Upper lobe of left lung (tissue), 6 donors: ENCODE results near the gene SSPN. TPM values are rescaled to one million over a fixed set of nuclear protein-coding genes. Genes with fewer than 3 reads are reported as not detected.

Experiments used
- ATAC-seq, 2 donors: fragments of 200-7000 bp; cut with Tn5 transposase; one replicate each; pipeline ENCODE4 v1.9.1; 2022; ENCODE audit warnings: mild to moderate bottlenecking in 2 of 2, moderate library complexity in 2 of 2; ENCODE audit not compliant: low FRiP score in 2 of 2
- DNase-seq, 2 donors: peaks; one replicate each; pipeline ENCODE4 v3.0.0-alpha.2; 2019 to 2020
- H3K27ac ChIP-seq, 4 donors: fragments of 200-600 bp; sonication (generic); one replicate each; pipeline ENCODE4 v1.5.1; 2016 to 2019
- H3K27me3 ChIP-seq, 4 donors: fragments of 200-600 bp; sonication (generic); one replicate each; pipeline ENCODE4 v1.5.1; 2017 to 2019
- H3K36me3 ChIP-seq, 4 donors: fragments of 200-600 bp; sonication (generic); one replicate each; pipeline ENCODE4 v1.5.1; 2016 to 2019
- H3K4me1 ChIP-seq, 4 donors: fragments of 200-600 bp; sonication (generic); one replicate each; pipeline ENCODE4 v1.5.1; 2018 to 2019
- H3K4me3 ChIP-seq, 4 donors: fragments of 200-600 bp; sonication (generic); one replicate each; pipeline ENCODE4 v1.5.1; 2017 to 2019; ENCODE audit warnings: mild to moderate bottlenecking in 2 of 4, moderate library complexity in 1 of 4
- H3K9me3 ChIP-seq, 4 donors: fragments of 200-600 bp; sonication (generic); one replicate each; pipeline ENCODE4 v1.5.1; 2018 to 2019
- EP300 ChIP-seq, 4 donors: sonication (generic); formaldehyde crosslinking; IDR thresholded peaks; one replicate each; pipeline ENCODE4 v1.5.1; 2017; ENCODE audit warnings: antibody characterized with exemption in 4 of 4, control low read depth in 2 of 4
- POLR2A ChIP-seq, 4 donors: fragments of 450-650 bp; IDR thresholded peaks; one replicate each; pipeline ENCODE4 v1.5.1; 2016 to 2017; ENCODE audit warnings: antibody characterized with exemption in 4 of 4, mild to moderate bottlenecking in 2 of 4
- POLR2AphosphoS5 ChIP-seq, 2 donors: sonication (generic); formaldehyde crosslinking; IDR thresholded peaks; one replicate each; pipeline ENCODE4 v1.5.1; 2017; ENCODE audit warnings: antibody characterized with exemption in 2 of 2
- WGBS, 2 donors: methylation state at CpG; one replicate each; pipeline ENCODE4 v1.1.5; 2017 to 2018; 5-methylcytosine and 5-hydroxymethylcytosine counted together
- total RNA-seq, 6 donors: library from RNA; depleted of rRNA in 4 of 6; stranded (reverse); fragments of >200 nt in 4 of 6; gene quantifications; one replicate each; pipeline versions ENCODE4 v1.1.0 to v1.2.1, GENCODE V29; 2016 to 2021
- TF ChIP-seq, protein P1 (sequence below), 6 experiments: fragments of 450-650 bp in 4 of 6; fragments of 200-600 bp in 2 of 6; sonication (generic) in 2 of 6; IDR thresholded peaks; one replicate each; pipeline ENCODE4 v1.5.1; 2016 to 2019; ENCODE audit warnings: antibody characterized with exemption in 6 of 6
- donor health status: DM: no; HTN: no; CAD: no; lungs with moderate emphysema.
- donor health status: DM: no; HTN: yes; CAD: no; lungs with severe emphysema.

Gene SSPN
- total RNA-seq, 6 donors from 2014 or later = 1.0 to 38.8 (median 10.0) TPM

- H3K4me1 ChIP-seq = no peaks in the 10 kb centered on the region
- no peaks in the 10 kb centered on the region for H3K27me3 ChIP-seq
- TF ChIP-seq POLR2A (IDR thresholded peaks at IDR 0.05) (no peak), EP300 (IDR thresholded peaks at IDR 0.05) (no peak), POLR2AphosphoS5 (IDR thresholded peaks at IDR 0.05) (no peak)
- TF ChIP-seq, protein P1, sequence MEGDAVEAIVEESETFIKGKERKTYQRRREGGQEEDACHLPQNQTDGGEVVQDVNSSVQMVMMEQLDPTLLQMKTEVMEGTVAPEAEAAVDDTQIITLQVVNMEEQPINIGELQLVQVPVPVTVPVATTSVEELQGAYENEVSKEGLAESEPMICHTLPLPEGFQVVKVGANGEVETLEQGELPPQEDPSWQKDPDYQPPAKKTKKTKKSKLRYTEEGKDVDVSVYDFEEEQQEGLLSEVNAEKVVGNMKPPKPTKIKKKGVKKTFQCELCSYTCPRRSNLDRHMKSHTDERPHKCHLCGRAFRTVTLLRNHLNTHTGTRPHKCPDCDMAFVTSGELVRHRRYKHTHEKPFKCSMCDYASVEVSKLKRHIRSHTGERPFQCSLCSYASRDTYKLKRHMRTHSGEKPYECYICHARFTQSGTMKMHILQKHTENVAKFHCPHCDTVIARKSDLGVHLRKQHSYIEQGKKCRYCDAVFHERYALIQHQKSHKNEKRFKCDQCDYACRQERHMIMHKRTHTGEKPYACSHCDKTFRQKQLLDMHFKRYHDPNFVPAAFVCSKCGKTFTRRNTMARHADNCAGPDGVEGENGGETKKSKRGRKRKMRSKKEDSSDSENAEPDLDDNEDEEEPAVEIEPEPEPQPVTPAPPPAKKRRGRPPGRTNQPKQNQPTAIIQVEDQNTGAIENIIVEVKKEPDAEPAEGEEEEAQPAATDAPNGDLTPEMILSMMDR (IDR thresholded peaks at IDR 0.05) = no peak
- no peak for DNase-seq
- H3K36me3 ChIP-seq = no peaks in the 10 kb centered on the region
- no peaks in the 10 kb centered on the region for H3K9me3 ChIP-seq
- no peak overlapping the region for H3K4me3 ChIP-seq
- ATAC-seq = peak in 1 of 2 donors; percentile 83
- no peak overlapping the region for H3K27ac ChIP-seq
- WGBS, 2 donors = 69 to 78% methylated on average over 4 of the region's 4 CpGs
Observed at GRCh38 chr12:26238341-26239121, 43.2 kb downstream of the SSPN start.

GRCh38 chr12:26239122-26239851 is 43.9 kb downstream of the SSPN start:
- H3K27ac ChIP-seq = no peak overlapping the region
- H3K36me3 ChIP-seq = no peaks in the 10 kb centered on the region
- no peaks in the 10 kb centered on the region for H3K27me3 ChIP-seq
- no peak overlapping the region for H3K4me3 ChIP-seq
- 61 to 65% methylated on average over 5 of the region's 5 CpGs for WGBS, 2 donors
- no peaks in the 10 kb centered on the region for H3K4me1 ChIP-seq
- ATAC-seq (peak in 1 of 2 donors; percentile 95), DNase-seq (no peak)
- TF ChIP-seq POLR2A (IDR thresholded peaks at IDR 0.05) (no peak), POLR2AphosphoS5 (IDR thresholded peaks at IDR 0.05) (no peak), EP300 (IDR thresholded peaks at IDR 0.05) (no peak)
- TF ChIP-seq, protein P1 (IDR thresholded peaks at IDR 0.05) = no peak
- no peaks in the 10 kb centered on the region for H3K9me3 ChIP-seq

GRCh38 chr12:26239852-26240815 is 44.8 kb downstream of the SSPN start:
- no peak for ATAC-seq
- H3K9me3 ChIP-seq = no peaks in the 10 kb centered on the region
- WGBS, 2 donors = 72 to 74% methylated on average over 4 of the region's 4 CpGs
- H3K36me3 ChIP-seq = no peaks in the 10 kb centered on the region
- no peaks in the 10 kb centered on the region for H3K4me1 ChIP-seq
- no peaks in the 10 kb centered on the region for H3K27me3 ChIP-seq
- no peak for DNase-seq
- TF ChIP-seq EP300 (IDR thresholded peaks at IDR 0.05) (no peak), POLR2AphosphoS5 (IDR thresholded peaks at IDR 0.05) (no peak), POLR2A (IDR thresholded peaks at IDR 0.05) (no peak)
- TF ChIP-seq, protein P1 (IDR thresholded peaks at IDR 0.05) = no peak
- H3K27ac ChIP-seq = no peak overlapping the region
- H3K4me3 ChIP-seq = no peak overlapping the region

DNA sequence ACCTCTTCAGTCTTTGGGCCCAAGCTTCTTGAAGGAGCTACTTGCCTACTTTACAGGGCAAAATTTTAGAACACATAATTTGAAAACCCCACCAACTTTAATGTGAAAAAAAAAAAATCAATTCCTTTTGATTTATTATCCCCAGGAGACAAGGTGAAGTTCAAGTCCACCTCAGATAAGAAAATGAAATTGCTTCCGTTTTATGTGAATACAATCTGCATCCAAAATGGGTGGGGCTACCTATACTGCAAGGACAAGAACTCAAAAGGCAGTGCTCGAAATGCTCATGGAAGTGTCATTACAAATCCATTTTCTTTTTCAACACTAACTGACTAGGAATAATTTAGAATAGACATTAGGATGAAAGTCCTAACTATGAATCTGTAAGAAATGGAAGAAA is 45.7 kb downstream of the SSPN start:
- no peaks in the 10 kb centered on the region for H3K4me1 ChIP-seq
- TF ChIP-seq POLR2A (IDR thresholded peaks at IDR 0.05) (no peak), POLR2AphosphoS5 (IDR thresholded peaks at IDR 0.05) (no peak), EP300 (IDR thresholded peaks at IDR 0.05) (no peak)
- TF ChIP-seq, protein P1 (IDR thresholded peaks at IDR 0.05) = no peak
- no peaks in the 10 kb centered on the region for H3K36me3 ChIP-seq
- ATAC-seq (no peak), DNase-seq (no peak)
- WGBS, 2 donors = 79 to 83% methylated on average over 2 of the region's 2 CpGs
- H3K27ac ChIP-seq = no peak overlapping the region
- H3K4me3 ChIP-seq = no peak overlapping the region
- no peaks in the 10 kb centered on the region for H3K9me3 ChIP-seq
- H3K27me3 ChIP-seq = no peaks in the 10 kb centered on the region
